OCI-LY3 (cell line): ENCODE measurements around the gene MRNIP.

Experiments
- CTCF ChIP-seq: fragments of 200-600, 300-600 bp; sonication (generic); IDR thresholded peaks from 2 replicates; pipeline ENCODE4 v1.5.1; 2014; ENCODE audit warnings: antibody characterized with exemption, low read length, low read depth
- EZH2phosphoT487 ChIP-seq: fragments of 200-600 bp; shearing (Covaris generic); IDR thresholded peaks from 2 replicates; pipeline ENCODE4 v1.6.1; 2018; ENCODE audit warnings: antibody characterized with exemption, mixed run types, low read depth

GRCh38 chr5:179812135-179812825 is 46.3 kb downstream of the MRNIP start:
- TF ChIP-seq CTCF (no peak), EZH2phosphoT487 (no peak)
